ENCODE data around the gene DEFB125. TPM values are rescaled to one million over a fixed set of nuclear protein-coding genes. Genes with fewer than 3 reads are reported as not detected.
"Not testable (repeated sequence)": the region's sequence is repeated elsewhere in the genome, so short reads cannot be mapped to it uniquely, and the experiment has no call there.

Gene DEFB125
- polyA plus RNA-seq, 6 donors from 2014 or later: not detected

- Mint-ChIP-seq H3K9me3 (peaks cover 6 to 33% (median 19%) of the 10 kb centered on the region in 7 donors), H3K36me3 (peaks cover 5 to 14% of the 10 kb centered on the region in 2 donors), H3K27me3 (peaks cover 63 to 69% (median 67%) of the 10 kb centered on the region in 3 donors)
- H3K27ac Mint-ChIP-seq; H3K4me3 Mint-ChIP-seq; H3K4me1 Mint-ChIP-seq; DNase-seq; ATAC-seq (ENCODE audit: low read depth in 2 of 2): not testable (repeated sequence)
Measured at GRCh38 chr20:97691-98090, 10.2 kb downstream of the DEFB125 start.

GRCh38 chr20:101975-102374 lies 14.5 kb downstream of the DEFB125 start:
- Mint-ChIP-seq H3K4me3 (no peak overlapping the region), H3K9me3 (peaks cover 0 to 11% (median 5%) of the 10 kb centered on the region in 7 donors), H3K27me3 (peaks cover 49 to 66% (median 63%) of the 10 kb centered on the region in 3 donors), H3K36me3 (no peaks in the 10 kb centered on the region), H3K4me1 (no peaks in the 10 kb centered on the region), H3K27ac (no peak overlapping the region)
- ATAC-seq (ENCODE audit: low read depth in 2 of 2) (no peak), DNase-seq (no peak)

GRCh38 chr20:103456-103855 lies 16.0 kb downstream of the DEFB125 start:
- Mint-ChIP-seq H3K4me3 (no peak overlapping the region), H3K27ac (no peak overlapping the region), H3K9me3 (peaks cover 0 to 3% (median 0%) of the 10 kb centered on the region in 7 donors), H3K4me1 (no peaks in the 10 kb centered on the region), H3K36me3 (no peaks in the 10 kb centered on the region), H3K27me3 (peaks cover 45 to 70% (median 60%) of the 10 kb centered on the region in 3 donors)
- no peak for DNase-seq
- ATAC-seq (ENCODE audit: low read depth in 2 of 2): no peak

- Mint-ChIP-seq H3K36me3 (peaks cover 0 to 14% of the 10 kb centered on the region in 2 donors), H3K27me3 (peaks cover 11 to 39% (median 37%) of the 10 kb centered on the region in 3 donors), H3K4me1 (no peaks in the 10 kb centered on the region), H3K9me3 (peaks cover 0 to 14% (median 7%) of the 10 kb centered on the region in 7 donors), H3K4me3 (no peak overlapping the region), H3K27ac (no peak overlapping the region)
- ATAC-seq (ENCODE audit: low read depth in 2 of 2) (no peak), DNase-seq (no peak)
Measured at GRCh38 chr20:112396-112795, 24.9 kb downstream of the DEFB125 start.

GRCh38 chr20:117518-117917 lies 30.0 kb downstream of the DEFB125 start:
- no peak for ATAC-seq (ENCODE audit: low read depth in 2 of 2)
- peaks cover 31 to 64% (median 63%) of the 10 kb centered on the region in 3 donors for H3K27me3 Mint-ChIP-seq
- no peak overlapping the region for H3K27ac Mint-ChIP-seq
- H3K4me3 Mint-ChIP-seq: no peak overlapping the region
- peaks cover 0 to 14% of the 10 kb centered on the region in 2 donors for H3K36me3 Mint-ChIP-seq
- H3K4me1 Mint-ChIP-seq: no peaks in the 10 kb centered on the region
- DNase-seq: no peak
- peaks cover 0 to 33% (median 14%) of the 10 kb centered on the region in 7 donors for H3K9me3 Mint-ChIP-seq

- not testable (repeated sequence) for H3K9me3 Mint-ChIP-seq; DNase-seq; H3K36me3 Mint-ChIP-seq; H3K27ac Mint-ChIP-seq; H3K4me3 Mint-ChIP-seq; H3K4me1 Mint-ChIP-seq; ATAC-seq (ENCODE audit: low read depth in 2 of 2)
- H3K27me3 Mint-ChIP-seq: peaks cover 14 to 36% (median 21%) of the 10 kb centered on the region in 3 donors
Measured at GRCh38 chr20:129786-130323, 42.4 kb downstream of the DEFB125 start.

GRCh38 chr20:137668-138490 lies 50.4 kb downstream of the DEFB125 start:
- ATAC-seq (ENCODE audit: low read depth in 2 of 2) (no peak), DNase-seq (no peak)
- Mint-ChIP-seq H3K36me3 (no peaks in the 10 kb centered on the region), H3K9me3 (peaks cover 1 to 29% (median 10%) of the 10 kb centered on the region in 7 donors), H3K4me1 (no peaks in the 10 kb centered on the region), H3K27ac (no peak overlapping the region), H3K27me3 (peaks cover 18 to 34% (median 34%) of the 10 kb centered on the region in 3 donors), H3K4me3 (no peak overlapping the region)

GRCh38 chr20:142290-142689 lies 54.8 kb downstream of the DEFB125 start, which contains the start of gene DEFB126:
Gene DEFB126, plus strand, starts transcription at chr20:142590. Its CDS starts 39 bp downstream, at chr20:142629.
- no peak for ATAC-seq (ENCODE audit: low read depth in 2 of 2)
- no peaks in the 10 kb centered on the region for H3K4me1 Mint-ChIP-seq

GRCh38 chr20:145877-146276 lies 58.4 kb downstream of the DEFB125 start:
- Mint-ChIP-seq H3K4me1 (no peaks in the 10 kb centered on the region), H3K27ac (no peak overlapping the region), H3K9me3 (no peaks in the 10 kb centered on the region), H3K4me3 (no peak overlapping the region), H3K36me3 (no peaks in the 10 kb centered on the region), H3K27me3 (peaks cover 37 to 49% (median 38%) of the 10 kb centered on the region in 3 donors)
- DNase-seq (no peak), ATAC-seq (ENCODE audit: low read depth in 2 of 2) (no peak)

More at GRCh38 chr20:142290-142689, 54.8 kb downstream of the DEFB125 start, which contains the start of gene DEFB126:
- Mint-ChIP-seq H3K9me3 (peaks cover 0 to 19% (median 5%) of the 10 kb centered on the region in 7 donors), H3K4me3 (no peak within 1 kb of the TSS), H3K27me3 (peaks cover 35 to 53% (median 41%) of the 10 kb centered on the region in 3 donors), H3K36me3 (no peaks in the 10 kb centered on the region), H3K27ac (no peak within 1 kb of the TSS)
- no peak for DNase-seq

Other genes with a start within 250 kb of the DEFB125 start
- gene DEFB126, start 54.9 kb downstream of the DEFB125 start, polyA plus RNA-seq (ENCODE audit: low read depth in 6 of 6): not detected
- not detected for gene DEFB127, start 69.8 kb downstream of the DEFB125 start, polyA plus RNA-seq (ENCODE audit: low read depth in 6 of 6)
- gene DEFB128, start 102.0 kb downstream of the DEFB125 start, polyA plus RNA-seq (ENCODE audit: low read depth in 6 of 6): not detected
- gene DEFB129, start 139.6 kb downstream of the DEFB125 start, polyA plus RNA-seq (ENCODE audit: low read depth in 6 of 6): not detected
- not detected for gene DEFB132, start 170.1 kb downstream of the DEFB125 start, polyA plus RNA-seq (ENCODE audit: low read depth in 6 of 6)
- 1 to 10 TPM in 2 of 6 donors, under 1 TPM in 4; 0.18 to 1.4 (median 0.37) TPM for gene C20orf96, start 203.1 kb downstream of the DEFB125 start, polyA plus RNA-seq (ENCODE audit: low read depth in 6 of 6)
- gene ZCCHC3, start 209.9 kb downstream of the DEFB125 start, polyA plus RNA-seq (ENCODE audit: low read depth in 6 of 6): 10 to 100 TPM in 5 of 6 donors, 1 to 10 TPM in 1; 9.7 to 19.0 (median 10.9) TPM
- 1 to 10 TPM in 2 of 6 donors, under 1 TPM in 4; 0.15 to 1.7 (median 0.95) TPM for gene SOX12, start 237.9 kb downstream of the DEFB125 start, polyA plus RNA-seq (ENCODE audit: low read depth in 6 of 6)

Measured in naive B cell (primary cell).